HG03139 (cell line): Measurements from ENCODE around the gene WNT5B.

ENCODE experiments used
- ATAC-seq: cut with Tn5 transposase; IDR thresholded peaks from one replicate; pipeline ENCODE4 v1.9.1; 2021; ENCODE audit not compliant: unreplicated experiment

The WNT5B gene

DNA sequence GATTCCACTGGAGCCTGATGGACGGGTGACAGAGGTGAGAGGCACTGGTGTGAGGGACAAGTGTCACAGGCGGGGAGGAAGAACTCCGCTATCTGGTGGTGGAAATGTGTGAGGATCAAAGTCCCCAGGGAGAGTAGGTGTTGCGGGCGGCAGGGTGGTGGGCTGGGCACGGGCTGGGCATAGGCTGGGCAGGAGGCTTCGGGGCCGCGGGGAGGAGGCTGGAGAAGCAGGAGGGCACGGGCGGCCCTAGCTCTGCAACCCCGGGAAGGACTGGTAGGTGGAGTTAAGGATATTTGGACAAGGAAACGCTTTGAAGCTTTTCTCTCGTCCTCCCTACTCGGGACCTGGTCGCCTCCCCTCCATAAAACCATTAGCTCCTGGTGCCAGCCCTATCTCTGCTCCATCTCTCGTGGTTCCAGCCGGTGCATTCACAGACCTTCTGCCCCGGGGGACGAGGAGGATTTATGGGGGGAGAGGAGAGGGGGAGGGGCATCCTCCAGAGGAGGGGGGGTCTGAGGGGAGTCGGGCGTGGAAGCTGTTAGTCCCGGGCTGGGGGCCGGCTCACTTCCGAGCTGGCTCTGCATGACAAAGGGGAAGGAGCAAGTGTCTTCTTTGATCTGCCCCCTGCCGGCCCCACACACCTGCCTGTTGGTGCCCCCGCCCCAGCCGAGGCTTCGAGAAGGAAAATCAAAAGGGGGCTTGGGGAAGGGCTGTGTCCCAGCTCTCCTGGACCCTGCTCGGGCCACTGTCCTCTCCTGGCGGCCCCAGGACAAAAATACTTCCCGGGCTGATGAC is 504 bp downstream of the WNT5B start:
- no peak for ATAC-seq

DNA sequence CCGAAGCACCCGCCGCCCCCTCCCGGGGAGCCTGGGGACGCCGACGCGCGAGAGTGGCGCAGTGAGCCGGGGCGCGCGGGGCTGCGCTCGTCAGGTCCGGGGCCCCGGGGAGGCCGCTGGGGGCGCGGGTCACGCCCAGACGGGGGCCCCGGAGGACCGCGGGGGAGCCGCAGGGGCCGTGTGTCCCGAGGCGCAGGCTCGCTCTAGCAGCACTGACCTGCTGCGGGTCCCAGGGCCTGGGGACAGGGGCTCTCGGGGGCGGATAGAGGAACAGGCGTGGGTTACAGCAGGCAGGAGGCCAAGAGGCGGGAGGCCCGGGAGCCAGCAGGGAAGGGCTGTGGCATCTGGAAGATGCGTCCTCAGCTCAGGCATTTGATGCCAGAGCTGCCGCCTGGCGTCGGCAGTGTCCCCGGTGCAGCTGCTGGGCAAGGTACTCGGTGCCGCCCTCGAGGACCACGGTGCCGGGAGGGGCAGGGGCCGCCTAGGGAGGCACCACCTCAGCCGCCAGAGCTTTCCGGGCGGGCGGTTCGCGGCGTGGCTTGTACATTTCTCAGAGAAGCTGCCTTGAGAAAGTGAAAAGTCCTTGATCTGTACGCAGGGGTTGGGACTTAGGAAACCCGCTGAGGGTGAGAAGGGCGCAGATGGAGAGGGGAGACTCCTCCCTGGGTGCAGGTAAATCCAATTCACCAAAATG is 1.2 kb downstream of the WNT5B start:
- ATAC-seq = no peak

DNA sequence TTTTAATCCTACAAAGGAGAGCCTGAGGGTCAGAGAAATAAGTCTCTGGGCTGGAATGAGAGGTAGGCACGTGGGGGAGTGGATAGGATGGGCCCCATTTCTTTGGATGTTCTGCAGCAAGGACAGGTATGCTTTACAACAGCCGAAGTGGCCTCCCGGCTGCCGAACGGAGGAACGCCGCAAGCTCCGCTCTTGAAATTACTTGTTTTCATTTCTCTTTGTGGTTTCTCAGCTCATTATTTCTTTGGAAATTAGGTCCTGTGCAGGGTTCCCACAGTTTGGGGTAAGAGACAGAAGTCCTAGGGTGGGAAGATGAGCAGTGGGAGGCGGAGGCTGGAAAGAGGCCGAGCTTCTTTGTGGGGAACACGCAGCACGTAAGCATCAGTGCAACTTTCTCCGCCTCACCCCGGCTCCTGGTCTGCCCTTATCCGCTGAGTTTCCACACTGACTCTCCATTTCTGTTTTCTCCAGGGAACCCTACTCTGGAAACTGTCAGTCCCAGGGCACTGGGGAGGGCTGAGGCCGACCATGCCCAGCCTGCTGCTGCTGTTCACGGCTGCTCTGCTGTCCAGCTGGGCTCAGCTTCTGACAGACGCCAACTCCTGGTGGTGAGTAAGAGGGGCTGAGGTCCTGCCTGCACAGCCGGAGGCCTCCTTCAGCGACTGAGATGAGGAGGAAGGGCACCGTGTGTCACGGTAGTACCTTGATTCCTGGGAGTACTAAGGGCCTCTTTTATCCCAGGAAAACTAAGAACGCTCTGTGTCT is 2.0 kb downstream of the WNT5B start:
- no peak for ATAC-seq

DNA sequence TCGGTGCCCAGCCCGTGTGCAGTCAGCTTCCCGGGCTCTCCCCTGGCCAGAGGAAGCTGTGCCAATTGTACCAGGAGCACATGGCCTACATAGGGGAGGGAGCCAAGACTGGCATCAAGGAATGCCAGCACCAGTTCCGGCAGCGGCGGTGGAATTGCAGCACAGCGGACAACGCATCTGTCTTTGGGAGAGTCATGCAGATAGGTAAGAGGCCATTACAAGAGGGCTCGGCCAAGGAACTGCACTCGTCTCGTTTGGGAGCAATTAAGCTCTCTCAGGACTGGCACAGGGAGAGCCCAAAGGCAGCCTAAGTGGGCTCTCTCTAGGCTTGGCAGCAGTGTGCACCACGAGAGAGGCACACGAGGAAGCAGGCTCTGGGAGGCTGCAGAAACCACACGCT is 3.7 kb downstream of the WNT5B start:
- ATAC-seq = no peak

DNA sequence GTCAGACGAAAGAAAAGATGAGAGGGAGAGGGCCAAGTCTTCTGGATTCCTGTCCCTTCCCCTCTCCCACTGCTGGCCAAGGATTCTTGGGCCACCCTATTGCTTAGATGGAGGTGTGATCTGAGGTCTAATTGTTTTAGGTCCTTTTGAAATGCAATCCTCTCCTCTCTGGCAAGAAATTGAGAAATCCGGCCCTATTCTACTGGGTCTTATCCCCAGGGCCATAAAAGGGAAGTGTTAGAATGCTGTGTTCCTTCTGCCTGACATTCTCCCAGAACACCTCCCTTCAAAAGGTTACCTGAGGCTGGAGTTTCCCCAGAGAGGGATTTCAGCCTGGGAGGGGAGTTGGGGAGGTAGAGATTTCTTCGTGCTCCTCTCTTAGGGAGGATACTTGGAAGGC is 4.4 kb downstream of the WNT5B start:
- no peak for ATAC-seq

DNA sequence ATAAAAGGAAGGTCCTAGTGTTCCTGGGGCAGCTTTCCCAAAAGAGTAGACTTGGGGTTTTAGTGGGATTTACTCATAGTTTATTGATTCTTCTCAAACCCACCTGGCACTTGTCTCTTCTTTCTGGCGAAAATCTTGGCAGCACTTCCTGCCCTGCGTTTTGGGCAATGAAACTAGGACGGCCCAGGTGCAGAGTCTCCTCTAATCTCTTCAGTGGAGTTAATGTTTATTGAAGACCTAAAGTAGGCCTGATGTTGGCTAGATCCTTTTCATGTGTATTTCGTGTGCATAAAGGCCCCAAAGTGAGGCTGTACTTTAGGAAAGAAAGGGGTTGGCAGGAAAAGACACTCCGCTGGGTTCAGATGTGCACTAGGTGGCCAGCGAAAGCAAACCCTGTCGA is 5.1 kb downstream of the WNT5B start:
- no peak for ATAC-seq

DNA sequence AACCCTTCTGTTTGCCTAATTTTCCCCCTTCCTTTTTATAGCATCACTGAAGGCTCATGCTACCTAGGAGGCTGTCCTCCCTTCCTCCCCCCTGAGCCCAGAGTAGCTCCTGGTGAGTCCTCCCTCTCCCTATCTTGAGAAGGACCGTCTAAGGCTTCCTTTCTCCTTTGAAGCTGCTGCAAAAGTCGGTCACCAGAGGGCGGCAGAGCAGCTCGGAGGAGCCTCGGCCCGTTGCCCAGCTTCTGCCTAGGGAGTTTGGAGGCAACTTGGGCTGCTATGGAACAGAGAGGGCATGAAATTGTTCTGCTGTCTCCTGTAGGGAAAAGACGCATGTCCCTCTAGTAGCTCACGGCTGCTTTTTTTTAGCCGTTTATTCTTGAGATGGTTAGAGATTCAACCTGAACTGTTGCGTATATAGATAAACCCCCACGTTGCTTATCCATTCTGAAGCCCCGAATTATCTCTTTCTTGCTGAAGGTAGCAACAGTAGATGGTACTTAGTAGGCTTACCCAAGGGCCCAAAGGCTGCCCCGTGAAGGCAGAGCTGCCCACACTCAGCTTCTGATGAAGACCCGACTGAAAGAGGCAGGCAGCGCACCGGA is 5.7 kb downstream of the WNT5B start:
- ATAC-seq = no peak

DNA sequence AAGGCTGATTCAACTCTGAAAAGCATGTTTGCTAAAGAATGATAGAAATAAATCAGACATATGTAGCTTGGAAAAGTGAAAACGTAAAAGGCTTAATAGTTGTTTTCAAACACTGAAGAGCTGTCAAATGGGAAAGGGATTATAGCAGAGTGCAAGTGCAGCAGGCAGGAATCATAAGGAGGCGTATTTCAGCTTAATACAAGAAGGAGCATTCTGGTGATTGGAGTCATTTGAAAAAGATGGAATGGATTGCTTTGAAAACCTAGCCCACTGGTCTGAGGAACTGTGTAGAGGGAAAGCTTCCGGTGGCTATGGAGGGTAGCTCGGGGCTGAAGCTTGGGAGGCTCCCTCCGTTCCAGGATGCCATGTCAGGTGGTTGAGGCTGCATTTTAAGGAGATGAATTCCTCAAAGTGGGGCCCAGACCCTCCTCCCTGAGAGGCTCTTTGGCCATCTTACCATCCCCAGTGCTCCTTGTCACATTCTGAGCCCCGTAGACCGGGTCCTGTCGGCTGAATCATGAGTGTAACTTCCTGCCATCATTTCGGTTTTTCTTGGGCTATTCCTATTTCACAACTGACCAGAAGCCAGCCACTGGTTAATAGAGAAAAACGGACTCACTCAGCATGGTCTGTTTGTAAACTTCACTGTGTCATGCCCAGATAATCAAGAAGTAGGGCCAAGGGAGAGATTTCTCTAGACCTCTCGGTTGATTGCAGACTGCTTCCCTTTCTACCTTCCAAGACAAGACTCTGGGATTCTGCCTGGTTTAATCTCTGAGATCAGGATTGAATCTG is 6.5 kb downstream of the WNT5B start:
- ATAC-seq = no peak

DNA sequence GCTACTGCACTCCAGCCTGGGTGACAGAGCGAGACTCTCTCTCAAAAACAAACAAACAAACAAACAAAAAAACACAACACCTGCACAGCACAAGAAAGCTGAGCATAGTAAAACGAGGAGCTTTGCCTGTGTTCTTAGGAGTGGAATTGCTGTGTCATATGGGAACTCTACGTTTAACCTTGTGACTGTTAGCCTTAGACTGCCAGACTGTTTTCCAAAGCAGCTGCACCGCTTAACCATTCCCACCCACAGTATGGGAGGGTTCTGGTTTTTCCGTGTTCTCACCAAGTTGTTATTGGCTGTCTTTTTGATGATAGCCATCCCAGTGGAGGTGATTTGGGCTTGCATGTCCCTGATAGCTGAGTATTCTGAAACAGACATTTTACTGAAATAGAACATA is 9.2 kb downstream of the WNT5B start:
- ATAC-seq = no peak

DNA sequence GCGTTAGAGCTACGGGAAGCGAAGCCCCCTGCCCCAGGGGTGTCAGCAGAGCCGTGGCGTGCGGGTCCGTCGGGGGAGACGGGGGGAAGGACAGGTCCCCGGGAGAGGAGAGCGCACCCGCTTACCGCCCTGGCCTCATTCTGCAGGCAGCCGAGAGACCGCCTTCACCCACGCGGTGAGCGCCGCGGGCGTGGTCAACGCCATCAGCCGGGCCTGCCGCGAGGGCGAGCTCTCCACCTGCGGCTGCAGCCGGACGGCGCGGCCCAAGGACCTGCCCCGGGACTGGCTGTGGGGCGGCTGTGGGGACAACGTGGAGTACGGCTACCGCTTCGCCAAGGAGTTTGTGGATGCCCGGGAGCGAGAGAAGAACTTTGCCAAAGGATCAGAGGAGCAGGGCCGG is 10.5 kb downstream of the WNT5B start:
- no peak for ATAC-seq

DNA sequence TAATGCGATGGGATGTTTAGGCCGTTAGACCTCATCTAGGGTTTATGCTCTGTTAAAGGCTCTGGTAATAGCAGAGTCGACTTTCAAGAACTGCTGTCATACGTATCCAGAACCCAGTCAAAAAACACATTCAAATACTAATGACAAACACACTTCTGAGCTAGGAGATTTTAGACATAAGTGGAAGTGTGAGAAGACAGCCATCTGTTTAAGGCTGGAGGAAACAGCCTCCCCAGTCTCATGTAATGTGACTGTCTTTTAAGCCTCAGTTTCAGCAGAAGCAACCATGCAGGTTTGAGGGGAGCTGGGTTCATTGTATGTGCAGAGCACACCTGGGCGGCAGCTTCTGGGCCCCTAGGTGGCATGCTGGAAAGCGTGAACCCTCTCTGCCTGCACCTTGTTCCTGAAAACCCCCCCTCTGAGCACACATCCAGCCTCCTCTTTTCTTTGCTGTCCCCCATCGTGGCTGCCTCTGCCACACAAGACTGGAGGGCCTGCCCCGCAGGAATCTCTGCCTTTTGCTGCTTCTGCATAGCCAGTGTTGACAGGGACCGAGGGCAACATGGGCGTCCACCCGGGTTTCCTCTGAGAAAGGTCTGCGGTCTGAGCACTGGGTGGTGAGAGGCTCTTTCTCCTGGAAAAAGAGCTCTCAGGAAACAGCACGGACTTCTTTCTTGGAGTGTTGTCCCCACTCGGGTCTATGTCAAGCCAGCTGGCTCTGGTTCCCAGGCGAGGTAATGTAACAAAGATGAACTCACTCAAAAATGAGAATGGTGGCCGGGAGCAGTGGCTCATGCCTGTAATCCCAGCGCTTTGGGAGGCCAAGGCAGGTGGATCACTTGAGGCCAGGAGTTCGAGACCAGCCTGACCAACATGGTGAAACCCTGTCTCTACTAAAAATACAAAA is 11.6 kb downstream of the WNT5B start:
- ATAC-seq = no peak

DNA sequence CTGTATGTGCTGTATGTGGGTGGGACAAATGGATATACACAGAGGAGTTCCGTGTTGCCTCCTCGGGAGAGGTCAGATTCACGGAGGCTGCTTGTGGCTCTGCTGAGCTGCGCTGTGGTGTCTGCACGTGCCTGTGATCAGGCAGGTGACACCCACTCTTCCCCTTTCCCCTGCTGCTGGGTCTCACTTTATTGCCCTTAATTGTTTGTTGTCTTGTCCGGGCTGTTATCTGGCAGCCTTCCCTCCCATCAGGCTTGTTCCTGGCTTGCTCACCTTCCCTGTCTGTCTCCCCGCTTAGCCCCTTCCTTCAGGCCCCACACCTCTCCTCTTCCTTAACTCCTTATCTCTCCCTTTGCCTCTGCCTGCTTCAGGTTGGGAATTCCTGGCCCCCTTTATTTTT is 13.5 kb downstream of the WNT5B start:
- no peak for ATAC-seq

DNA sequence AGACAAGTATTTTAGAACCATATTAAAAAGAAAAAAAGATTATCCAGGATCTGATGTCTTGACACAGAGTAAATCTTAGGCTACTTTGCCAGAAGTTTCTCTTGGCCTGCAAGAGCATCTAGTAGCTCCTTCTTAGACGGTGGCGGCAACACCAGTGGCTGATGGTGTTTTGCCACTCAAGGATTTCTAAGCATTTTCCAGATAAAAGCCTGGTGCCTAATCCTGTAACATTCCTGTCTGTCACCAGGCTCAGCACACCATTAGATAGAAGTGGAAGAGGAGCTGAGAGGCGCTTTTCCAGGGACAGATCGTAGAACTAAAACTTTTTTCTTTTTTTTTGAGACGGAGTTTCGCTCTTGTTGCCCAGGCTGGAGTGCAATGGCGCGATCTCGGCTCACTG is 14.0 kb downstream of the WNT5B start:
- no peak for ATAC-seq

DNA sequence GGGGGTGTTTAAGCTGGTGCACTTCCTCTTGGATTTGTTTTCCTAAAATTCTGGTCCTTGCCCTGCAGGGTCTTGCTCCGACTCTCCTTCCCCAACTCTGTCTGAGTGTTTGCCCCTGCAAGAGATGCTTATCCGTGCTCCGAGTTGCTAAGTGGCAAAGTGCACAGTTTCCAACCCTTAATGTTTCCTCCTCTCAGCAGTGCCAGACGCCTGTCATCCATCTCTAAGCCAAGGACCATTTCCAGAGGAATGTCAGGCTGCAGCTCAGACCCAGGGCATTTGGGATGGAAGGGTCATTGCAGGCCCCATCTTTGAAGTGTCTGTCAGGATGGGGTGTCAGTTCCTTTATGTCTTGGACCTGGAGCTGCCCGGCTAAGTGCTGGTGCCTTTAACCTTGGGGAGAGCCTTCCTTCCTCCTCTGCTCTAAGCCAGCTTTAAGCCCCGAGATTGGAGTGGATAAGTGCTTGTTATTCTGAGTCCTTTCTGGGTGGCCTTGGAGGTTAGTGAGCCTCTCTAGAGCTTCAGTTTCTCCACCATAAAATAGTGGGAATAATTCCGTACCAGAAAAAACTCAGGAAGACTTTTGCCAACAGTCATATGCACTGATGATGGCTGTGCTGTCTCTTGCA is 15.0 kb downstream of the WNT5B start:
- ATAC-seq = no peak

DNA sequence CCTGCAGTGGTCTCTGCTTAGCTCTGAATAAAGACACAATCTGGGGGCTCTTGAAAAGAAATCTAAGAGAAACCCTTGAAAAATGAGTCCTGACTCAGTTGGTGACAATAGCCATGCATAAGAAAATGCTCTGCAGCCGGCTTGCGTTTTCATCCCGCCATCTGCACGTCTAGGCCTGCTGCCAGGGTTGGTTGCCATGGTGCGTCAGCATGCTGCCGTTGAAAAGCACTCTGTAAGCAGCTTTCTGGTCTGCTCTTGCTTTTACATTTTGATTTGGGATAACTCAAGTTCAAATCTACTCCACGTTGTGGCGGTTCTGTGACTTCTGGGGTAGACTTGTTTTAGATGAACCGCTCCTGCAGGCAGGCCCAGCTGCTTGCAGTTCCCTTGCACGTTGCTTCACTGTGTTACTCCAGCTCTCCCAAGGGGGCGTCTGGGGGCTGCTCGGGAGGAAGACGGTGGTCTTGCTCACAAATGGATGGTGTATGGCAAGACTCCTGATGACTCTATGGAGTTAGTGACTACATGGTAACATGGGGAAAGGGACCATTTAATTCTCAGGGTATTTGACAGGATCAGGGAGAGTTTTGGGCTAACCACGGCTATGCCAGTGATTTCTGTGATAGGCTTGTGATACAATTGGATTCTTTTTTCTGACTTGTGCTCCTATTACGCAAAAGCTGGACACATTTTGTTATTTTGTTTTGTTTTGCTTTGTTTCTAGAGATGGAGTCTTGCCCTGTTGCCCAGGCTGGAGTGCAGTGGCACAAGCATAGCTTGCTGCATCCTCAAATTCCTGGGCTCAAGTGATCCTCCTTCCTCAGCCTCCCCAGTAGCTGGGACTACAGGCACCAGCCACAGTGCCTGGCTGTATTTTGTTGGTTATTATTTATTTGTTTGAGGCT is 15.8 kb downstream of the WNT5B start:
- no peak for ATAC-seq

DNA sequence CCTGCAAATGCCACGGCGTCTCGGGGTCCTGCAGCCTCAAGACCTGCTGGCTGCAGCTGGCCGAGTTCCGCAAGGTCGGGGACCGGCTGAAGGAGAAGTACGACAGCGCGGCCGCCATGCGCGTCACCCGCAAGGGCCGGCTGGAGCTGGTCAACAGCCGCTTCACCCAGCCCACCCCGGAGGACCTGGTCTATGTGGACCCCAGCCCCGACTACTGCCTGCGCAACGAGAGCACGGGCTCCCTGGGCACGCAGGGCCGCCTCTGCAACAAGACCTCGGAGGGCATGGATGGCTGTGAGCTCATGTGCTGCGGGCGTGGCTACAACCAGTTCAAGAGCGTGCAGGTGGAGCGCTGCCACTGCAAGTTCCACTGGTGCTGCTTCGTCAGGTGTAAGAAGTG is 16.8 kb downstream of the WNT5B start:
- ATAC-seq = no peak

DNA sequence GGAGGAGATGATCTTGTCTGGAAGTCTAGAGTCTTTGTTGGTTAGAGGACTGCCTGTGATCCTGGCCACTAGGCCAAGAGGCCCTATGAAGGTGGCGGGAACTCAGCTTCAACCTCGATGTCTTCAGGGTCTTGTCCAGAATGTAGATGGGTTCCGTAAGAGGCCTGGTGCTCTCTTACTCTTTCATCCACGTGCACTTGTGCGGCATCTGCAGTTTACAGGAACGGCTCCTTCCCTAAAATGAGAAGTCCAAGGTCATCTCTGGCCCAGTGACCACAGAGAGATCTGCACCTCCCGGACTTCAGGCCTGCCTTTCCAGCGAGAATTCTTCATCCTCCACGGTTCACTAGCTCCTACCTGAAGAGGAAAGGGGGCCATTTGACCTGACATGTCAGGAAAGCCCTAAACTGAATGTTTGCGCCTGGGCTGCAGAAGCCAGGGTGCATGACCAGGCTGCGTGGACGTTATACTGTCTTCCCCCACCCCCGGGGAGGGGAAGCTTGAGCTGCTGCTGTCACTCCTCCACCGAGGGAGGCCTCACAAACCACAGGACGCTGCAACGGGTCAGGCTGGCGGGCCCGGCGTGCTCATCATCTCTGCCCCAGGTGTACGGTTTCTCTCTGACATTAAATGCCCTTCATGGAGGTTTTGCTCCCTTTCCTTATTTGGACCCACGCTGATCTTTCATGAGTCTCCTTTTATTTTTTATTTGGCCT is 17.7 kb downstream of the WNT5B start:
- no peak for ATAC-seq

DNA sequence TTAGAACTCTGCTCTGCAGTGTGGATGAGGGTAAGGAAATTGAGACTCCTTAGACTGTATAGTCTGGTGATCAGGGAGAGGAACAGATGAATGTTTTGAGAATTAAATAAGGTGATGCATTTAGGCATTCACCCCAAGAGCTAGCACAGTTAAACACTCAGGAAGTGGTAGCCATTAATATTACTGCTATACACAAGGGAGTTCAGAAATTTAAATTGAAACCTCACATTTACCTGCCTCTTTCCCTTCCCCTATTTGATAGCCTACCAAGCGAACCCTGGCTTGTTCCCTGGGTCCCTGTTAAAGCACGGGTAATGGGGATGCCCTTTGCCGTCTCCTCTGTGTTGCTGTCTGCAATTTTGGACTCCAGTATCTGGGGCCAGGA is 18.2 kb downstream of the WNT5B start:
- no peak for ATAC-seq
